ENCODE data around the gene SRBD1.

Gene SRBD1

GRCh38 chr2:45647986-45648520, 37.0 kb upstream of the SRBD1 start:
- Histone ChIP-seq H3K27ac (ENCODE audit: low read depth, low read length) (no peak overlapping the region), H3K9me3 (ENCODE audit: insufficient read depth, low read depth, low read length) (no peaks in the 10 kb centered on the region), H3K36me3 (ENCODE audit: insufficient read depth, low read length) (no peaks in the 10 kb centered on the region), H3K4me3 (ENCODE audit: low read length) (no peak overlapping the region), H3K9ac (ENCODE audit: low read depth, low read length) (no peak overlapping the region), H3K27me3 (ENCODE audit: insufficient read depth, low read length) (peaks cover 86% of the 10 kb centered on the region), H3K4me1 (ENCODE audit: insufficient read depth, low read length) (peaks cover 7% of the 10 kb centered on the region; the same call in 1 of the 2 replicates)
- 84% methylated on average over 3 of the region's 3 CpGs for WGBS

- WGBS = 91% methylated on average over 9 of the region's 9 CpGs
- Histone ChIP-seq H3K4me1 (ENCODE audit: insufficient read depth, low read length) (peaks cover 6% of the 10 kb centered on the region; the same call in 1 of the 2 replicates), H3K4me3 (ENCODE audit: low read length) (no peak overlapping the region), H3K9me3 (ENCODE audit: insufficient read depth, low read depth, low read length) (no peaks in the 10 kb centered on the region), H3K27ac (ENCODE audit: low read depth, low read length) (no peak overlapping the region), H3K9ac (ENCODE audit: low read depth, low read length) (no peak overlapping the region), H3K36me3 (ENCODE audit: insufficient read depth, low read length) (no peaks in the 10 kb centered on the region), H3K27me3 (ENCODE audit: insufficient read depth, low read length) (peaks cover 86% of the 10 kb centered on the region)
These were observed 36.3 kb upstream of the SRBD1 start for GRCh38 chr2:45647356-45647755.

- Histone ChIP-seq H3K9me3 (ENCODE audit: insufficient read depth, low read depth, low read length) (no peaks in the 10 kb centered on the region), H3K27me3 (ENCODE audit: insufficient read depth, low read length) (peaks cover 80% of the 10 kb centered on the region), H3K27ac (ENCODE audit: low read depth, low read length) (no peak overlapping the region), H3K36me3 (ENCODE audit: insufficient read depth, low read length) (no peaks in the 10 kb centered on the region), H3K9ac (ENCODE audit: low read depth, low read length) (no peak overlapping the region), H3K4me1 (ENCODE audit: insufficient read depth, low read length) (peaks cover 3% of the 10 kb centered on the region; the same call in 1 of the 2 replicates), H3K4me3 (ENCODE audit: low read length) (no peak overlapping the region)
- WGBS = 90% methylated on average over 2 of the region's 2 CpGs
These were observed 35.2 kb upstream of the SRBD1 start for GRCh38 chr2:45646289-45646688.

GRCh38 chr2:45643543-45644542, 32.8 kb upstream of the SRBD1 start:
- Histone ChIP-seq H3K36me3 (ENCODE audit: insufficient read depth, low read length) (no peaks in the 10 kb centered on the region), H3K4me3 (ENCODE audit: low read length) (peak overlapping the region; percentile 60), H3K4me1 (ENCODE audit: insufficient read depth, low read length) (peaks cover 7% of the 10 kb centered on the region), H3K27me3 (ENCODE audit: insufficient read depth, low read length) (peaks cover 70% of the 10 kb centered on the region), H3K27ac (ENCODE audit: low read depth, low read length) (no peak overlapping the region), H3K9ac (ENCODE audit: low read depth, low read length) (peak overlapping the region; percentile 19; the same call in 1 of the 2 replicates), H3K9me3 (ENCODE audit: insufficient read depth, low read depth, low read length) (no peaks in the 10 kb centered on the region)
- 11% methylated on average over 49 of the region's 49 CpGs for WGBS

- no peak overlapping the region for H3K27ac ChIP-seq (ENCODE audit: low read depth, low read length)
- peaks cover 7% of the 10 kb centered on the region for H3K4me1 ChIP-seq (ENCODE audit: insufficient read depth, low read length)
- no peaks in the 10 kb centered on the region for H3K36me3 ChIP-seq (ENCODE audit: insufficient read depth, low read length)
- WGBS = 41% methylated on average over 11 of the region's 11 CpGs
- H3K9ac ChIP-seq (ENCODE audit: low read depth, low read length) = peak overlapping the region; percentile 19; the same call in 1 of the 2 replicates
- H3K9me3 ChIP-seq (ENCODE audit: insufficient read depth, low read depth, low read length) = no peaks in the 10 kb centered on the region
- peaks cover 63% of the 10 kb centered on the region for H3K27me3 ChIP-seq (ENCODE audit: insufficient read depth, low read length)
- peak overlapping the region; percentile 60 for H3K4me3 ChIP-seq (ENCODE audit: low read length)
These were observed 32.0 kb upstream of the SRBD1 start for GRCh38 chr2:45643095-45643494.

- H3K4me3 ChIP-seq (ENCODE audit: low read length) = no peak overlapping the region
- no peaks in the 10 kb centered on the region for H3K9me3 ChIP-seq (ENCODE audit: insufficient read depth, low read depth, low read length)
- no peak overlapping the region for H3K9ac ChIP-seq (ENCODE audit: low read depth, low read length)
- WGBS = 92% methylated on average over 2 of the region's 2 CpGs
- H3K27me3 ChIP-seq (ENCODE audit: insufficient read depth, low read length) = peaks cover 42% of the 10 kb centered on the region
- H3K27ac ChIP-seq (ENCODE audit: low read depth, low read length) = no peak overlapping the region
- no peaks in the 10 kb centered on the region for H3K36me3 ChIP-seq (ENCODE audit: insufficient read depth, low read length)
- H3K4me1 ChIP-seq (ENCODE audit: insufficient read depth, low read length) = peaks cover 7% of the 10 kb centered on the region
These were observed 29.5 kb upstream of the SRBD1 start for GRCh38 chr2:45640576-45640975.

- H3K4me3 ChIP-seq (ENCODE audit: low read length) = no peak overlapping the region
- no peaks in the 10 kb centered on the region for H3K36me3 ChIP-seq (ENCODE audit: insufficient read depth, low read length)
- no peaks in the 10 kb centered on the region for H3K9me3 ChIP-seq (ENCODE audit: insufficient read depth, low read depth, low read length)
- 94% methylated on average over 5 of the region's 5 CpGs for WGBS
- H3K27ac ChIP-seq (ENCODE audit: low read depth, low read length) = no peak overlapping the region
- H3K27me3 ChIP-seq (ENCODE audit: insufficient read depth, low read length) = peaks cover 15% of the 10 kb centered on the region
- H3K9ac ChIP-seq (ENCODE audit: low read depth, low read length) = no peak overlapping the region
- H3K4me1 ChIP-seq (ENCODE audit: insufficient read depth, low read length) = peaks cover 8% of the 10 kb centered on the region
These were observed 26.4 kb upstream of the SRBD1 start for GRCh38 chr2:45637440-45637839.

- Histone ChIP-seq H3K4me1 (ENCODE audit: insufficient read depth, low read length) (peaks cover 22% of the 10 kb centered on the region), H3K27ac (ENCODE audit: low read depth, low read length) (no peak overlapping the region), H3K4me3 (ENCODE audit: low read length) (no peak overlapping the region), H3K36me3 (ENCODE audit: insufficient read depth, low read length) (no peaks in the 10 kb centered on the region), H3K9ac (ENCODE audit: low read depth, low read length) (no peak overlapping the region), H3K27me3 (ENCODE audit: insufficient read depth, low read length) (peaks cover 8% of the 10 kb centered on the region; the same call in 1 of the 2 replicates), H3K9me3 (ENCODE audit: insufficient read depth, low read depth, low read length) (no peaks in the 10 kb centered on the region)
- WGBS = 90% methylated on average over 5 of the region's 5 CpGs
These were observed 24.9 kb upstream of the SRBD1 start for GRCh38 chr2:45636008-45636407.

- no peaks in the 10 kb centered on the region for H3K9me3 ChIP-seq (ENCODE audit: insufficient read depth, low read depth, low read length)
- no peaks in the 10 kb centered on the region for H3K27me3 ChIP-seq (ENCODE audit: insufficient read depth, low read length)
- no peak overlapping the region for H3K27ac ChIP-seq (ENCODE audit: low read depth, low read length)
- H3K36me3 ChIP-seq (ENCODE audit: insufficient read depth, low read length) = no peaks in the 10 kb centered on the region
- no peak overlapping the region for H3K4me3 ChIP-seq (ENCODE audit: low read length)
- no peak overlapping the region for H3K9ac ChIP-seq (ENCODE audit: low read depth, low read length)
- H3K4me1 ChIP-seq (ENCODE audit: insufficient read depth, low read length) = peaks cover 21% of the 10 kb centered on the region
- WGBS = 89% methylated on average over 5 of the region's 5 CpGs
These were observed 23.2 kb upstream of the SRBD1 start for GRCh38 chr2:45634223-45634622.

- H3K27me3 ChIP-seq (ENCODE audit: insufficient read depth, low read length) = no peaks in the 10 kb centered on the region
- H3K4me3 ChIP-seq (ENCODE audit: low read length) = no peak overlapping the region
- H3K27ac ChIP-seq (ENCODE audit: low read depth, low read length) = no peak overlapping the region
- peaks cover 18% of the 10 kb centered on the region for H3K4me1 ChIP-seq (ENCODE audit: insufficient read depth, low read length)
- H3K36me3 ChIP-seq (ENCODE audit: insufficient read depth, low read length) = no peaks in the 10 kb centered on the region
- peak overlapping the region; percentile 12; the same call in 1 of the 2 replicates for H3K9ac ChIP-seq (ENCODE audit: low read depth, low read length)
- 72% methylated on average over 3 of the region's 3 CpGs for WGBS
- no peaks in the 10 kb centered on the region for H3K9me3 ChIP-seq (ENCODE audit: insufficient read depth, low read depth, low read length)
These were observed 20.9 kb upstream of the SRBD1 start for GRCh38 chr2:45631955-45632354.

GRCh38 chr2:45631319-45631718, 20.3 kb upstream of the SRBD1 start:
- no peaks in the 10 kb centered on the region for H3K9me3 ChIP-seq (ENCODE audit: insufficient read depth, low read depth, low read length)
- peaks cover 18% of the 10 kb centered on the region for H3K4me1 ChIP-seq (ENCODE audit: insufficient read depth, low read length)
- H3K27me3 ChIP-seq (ENCODE audit: insufficient read depth, low read length) = no peaks in the 10 kb centered on the region
- no peaks in the 10 kb centered on the region for H3K36me3 ChIP-seq (ENCODE audit: insufficient read depth, low read length)
- no peak overlapping the region for H3K9ac ChIP-seq (ENCODE audit: low read depth, low read length)
- no peak overlapping the region for H3K4me3 ChIP-seq (ENCODE audit: low read length)
- 87% methylated on average over 3 of the region's 3 CpGs for WGBS
- no peak overlapping the region for H3K27ac ChIP-seq (ENCODE audit: low read depth, low read length)
